ENCODE results near the gene ZNF438. TPM values are rescaled to one million over a fixed set of nuclear protein-coding genes. Genes with fewer than 3 reads are reported as not detected.
A peak's percentile ranks its signal among the peaks of the same experiment; 100 is the strongest.

ZNF438 gene
- total and polyA plus RNA-seq, 2 of the 13 experiments (the other 11 are each of a cell fraction or from before 2014, with no cell fraction given): 0.75 to 0.83 TPM

DNA sequence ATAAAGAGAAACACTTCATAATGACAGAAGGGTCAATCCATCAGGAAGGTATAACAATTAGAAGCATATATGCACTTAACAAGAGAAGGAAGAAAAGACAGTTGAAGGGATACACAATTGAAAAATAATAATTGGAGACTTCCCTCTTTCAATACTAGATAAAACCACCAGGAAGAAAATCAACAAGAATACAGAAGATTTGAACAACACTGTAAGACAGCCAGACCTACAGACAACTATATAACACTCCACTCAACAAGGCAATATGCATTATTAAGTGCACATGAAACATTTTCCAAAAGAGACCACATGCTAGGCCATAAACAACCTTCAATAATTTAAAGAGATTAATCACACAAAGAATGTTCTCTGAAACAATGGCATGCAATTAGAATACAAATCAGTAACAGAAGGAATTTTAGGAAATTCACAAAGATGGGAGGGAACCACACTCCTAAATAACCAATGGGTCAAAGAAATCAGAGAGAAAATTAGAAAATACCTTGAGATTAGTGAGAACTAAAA is 35.1 kb downstream of the ZNF438 start:
- Histone ChIP-seq H3K27me3 (ENCODE audit: control insufficient read depth in 1 of 2, insufficient read depth in 2 of 2, low read length in 2 of 2) (no peaks in the 10 kb centered on the region), H3K4me2 (ENCODE audit: low read depth, low read length) (no peak overlapping the region), H3K4me1 (ENCODE audit: insufficient read depth, low read length) (0 out of 2 replicates have a peak, but pooled peaks cover 5% of the 10 kb centered on the region), H3K4me3 (replicated peaks in 1 of 3; ENCODE audit: insufficient read depth in 1 of 3, low read depth in 2 of 3, low read length in 3 of 3) (no peak overlapping the region), H3K9me3 (ENCODE audit: low read length) (peaks cover 24% of the 10 kb centered on the region), H3K9ac (ENCODE audit: insufficient read depth, low read depth, low read length) (no peak overlapping the region), H3K27ac (ENCODE audit: extremely low read length, insufficient read depth, low read length) (no peak overlapping the region), H4K20me1 (ENCODE audit: insufficient read depth, low read length) (no peaks in the 10 kb centered on the region; the same call in 1 of the 2 replicates), H3K36me3 (replicated peaks in 1 of 2; ENCODE audit: control insufficient read depth in 1 of 2, insufficient read depth in 2 of 2, low read length in 2 of 2) (no peaks in the 10 kb centered on the region), H2AFZ (ENCODE audit: low read length) (no peak overlapping the region), H3K79me2 (ENCODE audit: insufficient read depth, low read length) (no peaks in the 10 kb centered on the region)
- intact Hi-C loops (cut with micrococcal nuclease; ENCODE audit: unreplicated experiment): no loop called here
- ChIA-PET POLR2A (no interaction called here), CTCF (ENCODE audit: low intra/inter-chr PET ratio, low total read pairs) (no interaction called here)
- TF ChIP-seq, protein P1, sequence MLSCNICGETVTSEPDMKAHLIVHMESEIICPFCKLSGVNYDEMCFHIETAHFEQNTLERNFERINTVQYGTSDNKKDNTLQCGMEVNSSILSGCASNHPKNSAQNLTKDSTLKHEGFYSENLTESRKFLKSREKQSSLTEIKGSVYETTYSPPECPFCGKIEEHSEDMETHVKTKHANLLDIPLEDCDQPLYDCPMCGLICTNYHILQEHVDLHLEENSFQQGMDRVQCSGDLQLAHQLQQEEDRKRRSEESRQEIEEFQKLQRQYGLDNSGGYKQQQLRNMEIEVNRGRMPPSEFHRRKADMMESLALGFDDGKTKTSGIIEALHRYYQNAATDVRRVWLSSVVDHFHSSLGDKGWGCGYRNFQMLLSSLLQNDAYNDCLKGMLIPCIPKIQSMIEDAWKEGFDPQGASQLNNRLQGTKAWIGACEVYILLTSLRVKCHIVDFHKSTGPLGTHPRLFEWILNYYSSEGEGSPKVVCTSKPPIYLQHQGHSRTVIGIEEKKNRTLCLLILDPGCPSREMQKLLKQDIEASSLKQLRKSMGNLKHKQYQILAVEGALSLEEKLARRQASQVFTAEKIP (CRISPR knock-in tag; IDR thresholded peaks at IDR 0.05; ENCODE audit: borderline replicate concordance): no peak
- TF ChIP-seq SP5 (CRISPR knock-in tag; IDR thresholded peaks at IDR 0.05; ENCODE audit: borderline replicate concordance, low read depth) (no peak), HDAC6 (IDR thresholded peaks at IDR 0.05; ENCODE audit: low read depth, low read length) (no peak)
- no TSS peak for BruUV-seq (replicated peaks)
- ATAC-seq (no peak), DNase-seq (ENCODE audit: low spot score) (no peak), FAIRE-seq (no peak)
- in situ Hi-C loops (cut with HindIII; ENCODE audit: extremely low pct_ligation_motif_present, low pct_unique_long_range_greater_than_20kb): no loop called here

GRCh38 chr10:30995081-30995770 is 36.4 kb downstream of the ZNF438 start:
- Histone ChIP-seq H4K20me1 (ENCODE audit: insufficient read depth, low read length) (no peaks in the 10 kb centered on the region), H3K79me2 (ENCODE audit: insufficient read depth, low read length) (no peaks in the 10 kb centered on the region), H3K9ac (ENCODE audit: insufficient read depth, low read depth, low read length) (no peak overlapping the region), H3K4me3 (replicated peaks in 1 of 3; ENCODE audit: insufficient read depth in 1 of 3, low read depth in 2 of 3, low read length in 3 of 3) (no peak overlapping the region), H3K36me3 (replicated peaks in 1 of 2; ENCODE audit: control insufficient read depth in 1 of 2, insufficient read depth in 2 of 2, low read length in 2 of 2) (no peaks in the 10 kb centered on the region), H2AFZ (ENCODE audit: low read length) (no peak overlapping the region), H3K9me3 (ENCODE audit: low read length) (peaks cover 24% of the 10 kb centered on the region), H3K27me3 (ENCODE audit: control insufficient read depth in 1 of 2, insufficient read depth in 2 of 2, low read length in 2 of 2) (no peaks in the 10 kb centered on the region), H3K27ac (ENCODE audit: extremely low read length, insufficient read depth, low read length) (no peak overlapping the region), H3K4me2 (ENCODE audit: low read depth, low read length) (no peak overlapping the region), H3K4me1 (ENCODE audit: insufficient read depth, low read length) (0 out of 2 replicates have a peak, but pooled peaks cover 3% of the 10 kb centered on the region)
- ChIA-PET CTCF (ENCODE audit: low intra/inter-chr PET ratio, low total read pairs) (no interaction called here), POLR2A (no interaction called here)
- DNase-seq (ENCODE audit: low spot score): no peak
- in situ Hi-C loops (cut with HindIII; ENCODE audit: extremely low pct_ligation_motif_present, low pct_unique_long_range_greater_than_20kb) (no loop called here), intact Hi-C loops (cut with micrococcal nuclease; ENCODE audit: unreplicated experiment) (no loop called here)
- BruUV-seq (replicated peaks): no TSS peak
- no peak for ATAC-seq
- no peak for FAIRE-seq
- 15% methylated on average over 3 of the region's 3 CpGs for WGBS (ENCODE audit: low lambda C conversion rate)
- TF ChIP-seq ZNF33A (CRISPR knock-in tag; IDR thresholded peaks at IDR 0.05; ENCODE audit: borderline replicate concordance) (no peak), ZNF317 (CRISPR knock-in tag; IDR thresholded peaks at IDR 0.05) (peak; percentile 99)

All from HepG2 (cell line).